Nephron (organoid): ENCODE measurements around the gene SLC35A4.

Source experiments
- H3K27ac Mint-ChIP-seq, 3 experiments: 2 replicates each; pipeline ENCODE4 v1.8.0; 2020; ENCODE audit warnings: mixed read lengths in 3 of 3, mild to moderate bottlenecking in 2 of 3, moderate library complexity in 1 of 3
- H3K27me3 Mint-ChIP-seq: 2 replicates; pipeline ENCODE4 v1.8.0; 2021; ENCODE audit warnings: low read depth, mild to moderate bottlenecking, moderate library complexity, mixed read lengths
- H3K36me3 Mint-ChIP-seq: 2 replicates; pipeline ENCODE4 v1.8.0; 2020; ENCODE audit warnings: low read depth, mixed read lengths
- H3K4me1 Mint-ChIP-seq: 2 replicates; pipeline ENCODE4 v1.8.0; 2020; ENCODE audit warnings: mixed read lengths
- H3K4me3 Mint-ChIP-seq, 3 experiments: 2 replicates each; pipeline ENCODE4 v1.8.0; 2020; ENCODE audit warnings: mild to moderate bottlenecking in 3 of 3, mixed read lengths in 3 of 3, moderate library complexity in 2 of 3
- H3K9me3 Mint-ChIP-seq: 2 replicates; pipeline ENCODE4 v1.8.0; 2020; ENCODE audit warnings: mixed read lengths
- CTCF ChIP-seq, 3 experiments: fragments of 200-600 bp; sonication (generic); IDR thresholded peaks; one replicate each; pipeline ENCODE4 v1.5.0; 2021; ENCODE audit warnings: antibody characterized with exemption in 3 of 3; ENCODE audit not compliant: unreplicated experiment in 3 of 3

SLC35A4 gene

GRCh38 chr5:140564196-140565023 is at the start of gene SLC35A4, which contains the start of gene APBB3:
Gene SLC35A4 (plus strand): TSS chr5:140564828. CDS start chr5:140567170, 2,342 bp downstream.
Gene APBB3 (minus strand): TSS chr5:140564598. CDS start chr5:140564245, 353 bp downstream.
- Mint-ChIP-seq H3K4me3 (peak within 1 kb of the TSS; percentile 92 to 99 (median 96)), H3K27me3 (peaks cover 4% of the 10 kb centered on the region), H3K9me3 (no peaks in the 10 kb centered on the region), H3K36me3 (peaks cover 24% of the 10 kb centered on the region), H3K27ac (peak within 1 kb of the TSS; percentile 76 to 92 (median 88)), H3K4me1 (peaks cover 46% of the 10 kb centered on the region)
- TF ChIP-seq CTCF (IDR thresholded peaks at IDR 0.05; ENCODE audit: unreplicated experiment in 3 of 3), result no peak

DNA sequence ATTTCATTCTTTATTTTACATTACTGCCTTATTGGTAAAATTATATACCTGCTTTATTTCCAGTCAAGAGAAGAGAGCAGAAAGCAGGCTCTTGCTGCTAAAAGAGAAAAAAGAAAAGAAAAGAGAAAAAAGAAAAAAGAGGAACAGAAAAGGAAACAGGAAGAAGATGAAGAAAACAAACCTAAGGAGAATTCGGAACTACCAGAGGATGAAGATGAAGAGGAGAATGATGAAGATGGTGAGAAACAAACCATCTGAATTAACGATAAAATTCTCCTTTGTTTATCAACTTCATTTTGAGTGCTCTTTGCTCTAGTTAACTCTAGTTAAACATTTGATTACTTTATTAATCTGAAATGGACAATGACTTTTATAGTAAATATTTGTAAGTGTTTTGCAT is 40.6 kb upstream of the SLC35A4 start:
- Mint-ChIP-seq H3K27me3 (no peaks in the 10 kb centered on the region), H3K27ac (no peak overlapping the region), H3K36me3 (peaks cover 46% of the 10 kb centered on the region), H3K4me3 (no peak overlapping the region), H3K9me3 (peaks cover 4% of the 10 kb centered on the region), H3K4me1 (no peaks in the 10 kb centered on the region)
- TF ChIP-seq CTCF (IDR thresholded peaks at IDR 0.05; ENCODE audit: unreplicated experiment in 3 of 3), result no peak

DNA sequence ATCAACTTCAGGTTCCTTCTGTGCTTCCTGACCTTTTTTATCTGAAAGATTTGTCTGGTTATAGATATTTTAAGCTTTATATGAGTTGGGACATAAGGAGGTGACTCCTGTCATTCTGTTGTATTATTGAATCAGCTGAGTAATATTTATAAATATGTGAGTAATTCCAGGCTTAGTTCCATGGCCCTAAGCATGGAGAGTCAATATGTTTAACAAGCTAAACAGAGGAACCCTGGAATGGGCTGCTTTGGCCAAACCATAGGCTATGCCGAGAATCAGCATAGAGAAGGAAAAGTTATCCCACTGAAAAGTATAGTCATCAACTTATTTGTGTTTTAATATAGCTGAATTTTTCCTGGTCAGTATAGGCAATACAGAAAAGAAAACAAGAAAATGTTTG is 24.4 kb upstream of the SLC35A4 start:
- TF ChIP-seq CTCF (IDR thresholded peaks at IDR 0.05; ENCODE audit: unreplicated experiment in 3 of 3), result no peak
- H3K4me1 Mint-ChIP-seq, result no peaks in the 10 kb centered on the region
- no peak overlapping the region for H3K4me3 Mint-ChIP-seq
- H3K27me3 Mint-ChIP-seq, result no peaks in the 10 kb centered on the region
- no peak overlapping the region for H3K27ac Mint-ChIP-seq
- peaks cover 74% of the 10 kb centered on the region for H3K36me3 Mint-ChIP-seq
- H3K9me3 Mint-ChIP-seq, result no peaks in the 10 kb centered on the region

- no peak for TF ChIP-seq CTCF (IDR thresholded peaks at IDR 0.05; ENCODE audit: unreplicated experiment in 3 of 3)
- H3K4me1 Mint-ChIP-seq, result peaks cover 17% of the 10 kb centered on the region
- H3K36me3 Mint-ChIP-seq, result peaks cover 65% of the 10 kb centered on the region
- no peak overlapping the region for H3K4me3 Mint-ChIP-seq
- H3K27me3 Mint-ChIP-seq, result no peaks in the 10 kb centered on the region
- H3K27ac Mint-ChIP-seq, result no peak overlapping the region
- H3K9me3 Mint-ChIP-seq, result no peaks in the 10 kb centered on the region
These were observed 21.7 kb upstream of the SLC35A4 start for GRCh38 chr5:140542972-140543371.

GRCh38 chr5:140544986-140545385 is 19.6 kb upstream of the SLC35A4 start:
- H3K27me3 Mint-ChIP-seq, result no peaks in the 10 kb centered on the region
- no peak overlapping the region for H3K4me3 Mint-ChIP-seq
- no peak for TF ChIP-seq CTCF (IDR thresholded peaks at IDR 0.05; ENCODE audit: unreplicated experiment in 3 of 3)
- H3K27ac Mint-ChIP-seq, result no peak overlapping the region
- peaks cover 60% of the 10 kb centered on the region for H3K36me3 Mint-ChIP-seq
- H3K9me3 Mint-ChIP-seq, result no peaks in the 10 kb centered on the region
- H3K4me1 Mint-ChIP-seq, result peaks cover 37% of the 10 kb centered on the region

DNA sequence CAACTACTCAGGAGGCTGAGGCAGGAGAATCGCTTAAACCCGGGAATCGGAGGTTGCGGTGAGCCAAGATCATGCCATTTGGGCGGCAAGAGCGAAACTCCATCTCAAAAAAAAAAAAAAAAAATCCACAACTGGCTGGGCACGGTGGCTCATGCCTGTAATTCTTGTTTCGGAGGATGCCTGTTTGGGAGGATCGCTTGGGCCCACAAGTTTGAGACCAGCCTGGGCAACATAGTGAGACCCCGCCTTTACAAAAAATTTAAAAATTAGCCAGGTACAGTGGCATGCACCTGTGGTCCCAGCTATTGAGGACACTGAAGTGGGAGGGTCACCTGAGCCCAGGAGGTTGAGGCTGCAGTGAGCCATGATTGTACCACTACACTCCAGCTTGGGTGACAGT is 19.0 kb upstream of the SLC35A4 start:
- H3K4me1 Mint-ChIP-seq, result peaks cover 40% of the 10 kb centered on the region
- no peak overlapping the region for H3K27ac Mint-ChIP-seq
- peaks cover 58% of the 10 kb centered on the region for H3K36me3 Mint-ChIP-seq
- no peak overlapping the region for H3K4me3 Mint-ChIP-seq
- no peaks in the 10 kb centered on the region for H3K9me3 Mint-ChIP-seq
- H3K27me3 Mint-ChIP-seq, result no peaks in the 10 kb centered on the region
- TF ChIP-seq CTCF (IDR thresholded peaks at IDR 0.05; ENCODE audit: unreplicated experiment in 3 of 3), result no peak
